ENCODE measurements around the gene PGGHG.
"Not testable (repeated sequence)": the region's sequence is repeated elsewhere in the genome, so short reads cannot be mapped to it uniquely, and the experiment has no call there.

Gene PGGHG

DNA sequence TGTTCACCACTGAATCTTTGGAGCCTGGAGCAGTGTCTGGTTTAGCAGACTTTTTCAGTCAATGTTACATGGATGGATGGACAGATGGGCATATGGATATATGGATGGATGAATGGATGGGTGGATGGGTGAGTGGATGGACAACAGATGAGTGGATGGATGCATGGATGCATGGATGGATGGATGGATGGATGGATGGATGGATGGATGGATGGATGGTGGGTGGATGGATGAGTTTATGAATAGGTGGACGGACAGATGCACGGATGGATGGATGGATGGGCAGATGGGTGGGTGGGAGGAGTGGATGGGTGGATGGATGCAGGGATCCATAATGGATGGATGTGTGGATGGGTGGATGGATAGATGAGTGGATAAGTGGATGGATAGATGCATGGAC, 33.1 kb upstream of the PGGHG start:
- Mint-ChIP-seq H3K9me3 (no peaks in the 10 kb centered on the region), H3K27ac (ENCODE audit: low read depth) (peak overlapping the region; percentile 21), H3K4me1 (peaks cover 8% of the 10 kb centered on the region), H3K4me3 (no peak overlapping the region), H3K36me3 (ENCODE audit: insufficient read depth) (peaks cover 22% of the 10 kb centered on the region), H3K27me3 (no peaks in the 10 kb centered on the region)
- ATAC-seq (replicated peaks; ENCODE audit: extremely low read depth, poor library complexity, severe bottlenecking) = no peak
- no peak for DNase-seq (ENCODE audit: low spot score in 2 of 2)

DNA sequence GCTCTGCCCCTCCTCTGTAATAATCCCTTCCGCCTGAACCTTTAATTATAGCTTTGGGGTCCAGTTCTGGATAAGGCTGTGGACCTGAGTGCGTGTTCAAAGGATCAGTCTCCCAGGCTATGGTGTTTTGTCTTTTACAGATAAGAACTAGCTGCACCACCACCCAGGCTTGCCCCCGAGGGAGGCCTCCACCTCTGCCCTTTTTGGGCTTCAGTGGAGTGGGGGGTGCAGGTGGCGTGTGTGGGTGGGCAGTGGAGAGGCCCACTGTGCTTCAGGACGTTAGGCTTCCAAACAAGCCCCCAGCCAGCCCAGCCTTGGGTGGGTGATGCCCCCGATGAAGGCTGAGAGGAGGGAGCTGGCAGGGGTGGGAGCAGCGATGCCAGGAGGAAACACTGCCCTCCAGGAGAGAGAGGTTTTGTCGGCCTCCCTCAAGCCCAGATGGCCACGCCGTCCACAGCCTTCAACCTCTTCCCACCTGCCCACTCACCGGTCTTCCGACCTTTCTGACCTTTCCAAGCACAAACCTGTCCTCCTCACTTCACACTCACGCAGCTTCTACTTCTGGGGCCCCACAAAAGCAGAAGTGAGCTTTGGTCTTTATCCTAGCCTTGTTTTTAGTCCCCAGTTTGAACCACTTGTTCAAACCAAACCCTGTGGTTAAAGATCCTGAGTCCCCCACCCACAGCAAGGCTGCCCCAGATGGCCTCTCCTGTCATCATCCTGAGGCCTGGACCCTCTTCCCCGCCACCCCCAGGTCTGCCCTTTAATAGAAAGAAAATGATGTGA, 31.8 kb upstream of the PGGHG start:
- no peaks in the 10 kb centered on the region for H3K9me3 Mint-ChIP-seq
- ATAC-seq (replicated peaks; ENCODE audit: extremely low read depth, poor library complexity, severe bottlenecking) (no peak), DNase-seq (ENCODE audit: low spot score in 2 of 2) (no peak)
- no peaks in the 10 kb centered on the region for H3K27me3 Mint-ChIP-seq
- peaks cover 11% of the 10 kb centered on the region for H3K36me3 Mint-ChIP-seq (ENCODE audit: insufficient read depth)
- H3K4me1 Mint-ChIP-seq = peaks cover 5% of the 10 kb centered on the region
- H3K4me3 Mint-ChIP-seq = no peak overlapping the region
- peak overlapping the region; percentile 57 for H3K27ac Mint-ChIP-seq (ENCODE audit: low read depth)

DNA sequence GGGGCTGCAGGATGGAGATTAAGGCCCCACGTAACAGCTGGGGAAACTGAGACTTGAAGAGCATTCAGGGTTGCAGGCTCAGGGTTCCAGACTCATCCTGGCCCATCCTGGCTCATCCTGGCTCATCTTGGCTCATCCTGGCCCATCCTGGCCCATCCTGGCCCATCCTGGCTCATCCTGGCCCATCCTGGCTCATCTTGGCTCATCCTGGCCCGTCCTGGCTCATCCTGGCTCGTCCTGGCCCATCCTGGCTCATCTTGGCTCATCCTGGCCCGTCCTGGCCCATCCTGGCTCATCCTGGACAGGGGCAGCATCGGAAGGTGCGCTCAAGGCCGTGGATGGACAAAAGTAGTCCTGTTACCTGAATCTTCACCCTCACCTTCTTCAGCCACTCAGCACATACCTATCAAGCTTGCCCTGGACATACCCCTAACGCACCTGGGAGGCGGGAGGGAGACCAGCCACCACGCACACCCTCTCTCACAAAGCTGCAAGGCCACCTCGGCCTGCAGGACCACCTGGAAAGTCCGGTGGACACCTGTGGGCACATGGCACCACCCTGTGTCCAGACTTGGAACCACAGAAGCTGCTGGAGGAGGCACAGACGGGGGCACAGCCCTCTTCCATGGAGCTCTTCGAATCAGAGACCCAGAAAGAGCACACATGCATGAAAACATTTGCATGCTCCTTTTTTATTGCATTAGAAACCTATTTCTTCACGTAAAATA, 31.0 kb upstream of the PGGHG start:
- Mint-ChIP-seq H3K27ac (ENCODE audit: low read depth) (peak overlapping the region; percentile 57), H3K27me3 (no peaks in the 10 kb centered on the region), H3K36me3 (ENCODE audit: insufficient read depth) (peaks cover 3% of the 10 kb centered on the region), H3K9me3 (no peaks in the 10 kb centered on the region), H3K4me1 (peaks cover 5% of the 10 kb centered on the region), H3K4me3 (no peak overlapping the region)
- ATAC-seq (replicated peaks; ENCODE audit: extremely low read depth, poor library complexity, severe bottlenecking) (no peak), DNase-seq (ENCODE audit: low spot score in 2 of 2) (no peak)

DNA sequence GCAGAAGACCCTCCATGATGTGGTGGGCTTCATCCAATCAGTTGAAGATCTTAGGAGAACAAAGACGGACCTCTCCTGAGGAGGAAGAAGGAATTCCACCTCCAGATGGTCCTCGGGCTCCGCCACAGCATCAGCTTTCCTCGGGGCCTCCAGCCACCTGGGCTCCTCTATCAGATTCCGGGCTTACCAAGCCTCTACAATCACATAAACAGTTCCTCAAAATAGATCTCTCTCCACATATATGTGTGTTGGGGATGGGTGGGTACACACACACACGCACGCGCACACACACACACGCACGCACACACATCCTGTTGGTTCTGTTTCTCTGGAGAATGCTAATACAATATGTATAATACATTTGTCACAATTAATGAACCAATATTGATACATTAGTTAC, 29.5 kb upstream of the PGGHG start:
- DNase-seq (ENCODE audit: low spot score in 2 of 2) = no peak

GRCh38 chr11:261624-262023, 27.3 kb upstream of the PGGHG start:
- no peaks in the 10 kb centered on the region for H3K9me3 Mint-ChIP-seq
- ATAC-seq (replicated peaks; ENCODE audit: extremely low read depth, poor library complexity, severe bottlenecking) (no peak), DNase-seq (ENCODE audit: low spot score in 2 of 2) (no peak)
- H3K27ac Mint-ChIP-seq (ENCODE audit: low read depth) = no peak overlapping the region
- no peak overlapping the region for H3K4me3 Mint-ChIP-seq
- no peaks in the 10 kb centered on the region for H3K36me3 Mint-ChIP-seq (ENCODE audit: insufficient read depth)
- no peaks in the 10 kb centered on the region for H3K27me3 Mint-ChIP-seq
- H3K4me1 Mint-ChIP-seq = peaks cover 5% of the 10 kb centered on the region

More for the DNA sequence above, 29.5 kb upstream of the PGGHG start:
- Mint-ChIP-seq H3K27me3 (no peaks in the 10 kb centered on the region), H3K4me3 (no peak overlapping the region), H3K36me3 (ENCODE audit: insufficient read depth) (peaks cover under 1% of the 10 kb centered on the region), H3K27ac (ENCODE audit: low read depth) (no peak overlapping the region), H3K9me3 (no peaks in the 10 kb centered on the region), H3K4me1 (peaks cover 5% of the 10 kb centered on the region)
- no peak for ATAC-seq (replicated peaks; ENCODE audit: extremely low read depth, poor library complexity, severe bottlenecking)

DNA sequence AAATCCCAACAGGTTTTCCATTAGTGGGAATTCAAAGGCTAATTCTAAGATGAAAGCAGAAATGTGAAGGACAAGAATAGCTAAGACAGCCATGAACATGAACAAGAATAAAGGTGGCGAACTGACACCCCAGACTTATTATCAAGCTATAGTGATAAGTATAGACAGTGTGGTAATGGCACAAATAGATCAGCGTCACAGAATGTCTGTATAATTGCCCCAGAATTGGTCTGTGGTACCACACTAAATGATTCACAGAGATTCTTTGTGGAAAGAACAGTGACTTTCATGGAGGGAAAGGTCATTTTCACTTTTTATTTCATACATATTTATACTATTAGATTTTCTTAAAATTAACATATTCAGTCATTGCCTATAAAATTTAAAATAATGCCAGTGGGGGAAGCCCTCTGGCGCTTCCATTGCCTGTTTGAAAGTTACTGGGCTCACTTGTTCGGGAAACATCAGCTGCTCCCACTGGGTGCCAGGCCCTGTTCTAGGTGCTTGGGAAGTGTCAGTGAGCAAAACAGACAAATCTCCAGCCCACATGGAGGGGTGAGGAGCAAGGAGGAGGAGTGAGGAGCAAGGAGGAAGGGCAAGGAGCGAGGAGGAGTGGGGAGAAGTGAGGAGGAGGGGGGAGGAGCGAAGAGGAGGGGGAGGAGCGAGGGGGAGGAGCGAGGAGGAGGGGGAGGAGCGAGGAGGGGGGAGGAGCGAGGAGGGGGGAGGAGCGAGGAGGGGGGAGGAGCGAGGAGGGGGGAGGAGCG, 22.1 kb upstream of the PGGHG start:
- peak overlapping the region; percentile 93 for H3K4me3 Mint-ChIP-seq
- peaks cover 13% of the 10 kb centered on the region for H3K36me3 Mint-ChIP-seq (ENCODE audit: insufficient read depth)
- DNase-seq (ENCODE audit: low spot score in 2 of 2) (no peak), ATAC-seq (replicated peaks; ENCODE audit: extremely low read depth, poor library complexity, severe bottlenecking) (no peak)
- peak overlapping the region; percentile 95 for H3K27ac Mint-ChIP-seq (ENCODE audit: low read depth)
- no peaks in the 10 kb centered on the region for H3K9me3 Mint-ChIP-seq
- peaks cover 29% of the 10 kb centered on the region for H3K4me1 Mint-ChIP-seq
- H3K27me3 Mint-ChIP-seq = no peaks in the 10 kb centered on the region

- Mint-ChIP-seq H3K36me3 (ENCODE audit: insufficient read depth) (peaks cover 13% of the 10 kb centered on the region), H3K4me3 (peak overlapping the region; percentile 93), H3K9me3 (no peaks in the 10 kb centered on the region), H3K4me1 (peaks cover 29% of the 10 kb centered on the region), H3K27me3 (no peaks in the 10 kb centered on the region), H3K27ac (ENCODE audit: low read depth) (peak overlapping the region; percentile 95)
- ATAC-seq (replicated peaks; ENCODE audit: extremely low read depth, poor library complexity, severe bottlenecking) (peak; percentile 24), DNase-seq (ENCODE audit: low spot score in 2 of 2) (no peak)
Measured at GRCh38 chr11:267491-267994, 21.4 kb upstream of the PGGHG start.

GRCh38 chr11:268716-269145, 20.2 kb upstream of the PGGHG start:
- H3K9me3 Mint-ChIP-seq, H3K27me3 Mint-ChIP-seq: not testable (repeated sequence)
- DNase-seq (ENCODE audit: low spot score in 2 of 2) = peak; percentile 47 to 64
- Mint-ChIP-seq H3K36me3 (ENCODE audit: insufficient read depth) (peaks cover 13% of the 10 kb centered on the region), H3K27ac (ENCODE audit: low read depth) (peak overlapping the region; percentile 95), H3K4me1 (peaks cover 29% of the 10 kb centered on the region), H3K4me3 (peak overlapping the region; percentile 93)
- peak; percentile 60 for ATAC-seq (replicated peaks; ENCODE audit: extremely low read depth, poor library complexity, severe bottlenecking)

- peak; percentile 46 to 69 for DNase-seq (ENCODE audit: low spot score in 2 of 2)
- peaks cover 29% of the 10 kb centered on the region for H3K4me1 Mint-ChIP-seq
Measured at GRCh38 chr11:269146-269890, 19.6 kb upstream of the PGGHG start.

DNA sequence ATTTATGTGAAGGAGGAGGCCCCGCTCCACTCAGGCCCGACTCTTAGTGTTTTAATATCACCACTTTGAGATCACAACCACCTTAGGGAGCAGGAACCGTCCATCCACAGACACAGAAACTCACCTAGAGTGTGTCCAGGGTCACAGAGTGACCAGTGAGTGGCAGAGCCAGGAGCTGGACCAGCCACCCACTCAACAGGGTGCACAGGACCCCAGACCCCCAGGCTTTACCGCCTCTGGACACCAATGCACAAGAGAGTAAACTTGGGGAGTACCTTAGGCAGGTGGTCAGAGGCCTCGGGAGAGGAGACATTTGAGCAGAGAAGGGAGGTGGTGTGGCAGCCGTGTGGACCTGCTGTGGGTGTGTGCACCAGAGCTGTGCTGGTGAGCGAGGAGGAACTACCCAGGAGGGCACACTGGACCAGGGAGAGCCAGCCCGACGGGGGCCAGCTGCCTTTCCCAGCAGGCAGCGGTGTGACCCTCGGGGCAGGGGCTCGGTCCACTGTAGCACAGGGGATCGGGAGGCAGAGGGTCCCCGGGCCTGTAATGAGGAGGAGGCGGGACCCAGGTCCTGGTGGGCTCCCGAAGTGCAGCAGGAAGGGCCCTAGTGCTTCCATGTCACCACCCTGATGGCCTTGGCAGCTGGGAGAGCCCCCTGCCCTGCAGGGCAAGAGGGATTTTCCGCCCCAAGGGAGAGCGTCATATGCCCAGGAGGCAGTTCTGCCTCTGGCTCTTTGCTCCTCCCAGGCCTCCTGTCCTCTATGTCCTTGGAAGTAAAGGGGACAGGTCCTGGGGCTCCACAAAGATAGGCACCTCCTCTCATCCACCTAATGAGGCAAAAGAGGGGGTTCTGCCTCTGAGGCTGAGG, 18.2 kb upstream of the PGGHG start:
- Mint-ChIP-seq H3K4me1 (peaks cover 29% of the 10 kb centered on the region), H3K9me3 (no peaks in the 10 kb centered on the region), H3K4me3 (no peak overlapping the region), H3K36me3 (ENCODE audit: insufficient read depth) (peaks cover 13% of the 10 kb centered on the region), H3K27me3 (no peaks in the 10 kb centered on the region), H3K27ac (ENCODE audit: low read depth) (peak overlapping the region; percentile 95)
- ATAC-seq (replicated peaks; ENCODE audit: extremely low read depth, poor library complexity, severe bottlenecking) = no peak
- no peak for DNase-seq (ENCODE audit: low spot score in 2 of 2)

More at GRCh38 chr11:269146-269890, 19.6 kb upstream of the PGGHG start:
- Mint-ChIP-seq H3K9me3 (no peaks in the 10 kb centered on the region), H3K36me3 (ENCODE audit: insufficient read depth) (peaks cover 13% of the 10 kb centered on the region), H3K27ac (ENCODE audit: low read depth) (peak overlapping the region; percentile 95), H3K4me3 (peak overlapping the region; percentile 93), H3K27me3 (no peaks in the 10 kb centered on the region)
- peak; percentile 69 for ATAC-seq (replicated peaks; ENCODE audit: extremely low read depth, poor library complexity, severe bottlenecking)

- Mint-ChIP-seq H3K9me3 (no peaks in the 10 kb centered on the region), H3K36me3 (ENCODE audit: insufficient read depth) (peaks cover 13% of the 10 kb centered on the region), H3K4me1 (peaks cover 29% of the 10 kb centered on the region), H3K4me3 (no peak overlapping the region), H3K27ac (ENCODE audit: low read depth) (no peak overlapping the region), H3K27me3 (no peaks in the 10 kb centered on the region)
- DNase-seq (ENCODE audit: low spot score in 2 of 2) (no peak), ATAC-seq (replicated peaks; ENCODE audit: extremely low read depth, poor library complexity, severe bottlenecking) (no peak)
Measured at GRCh38 chr11:271319-271715, 17.6 kb upstream of the PGGHG start.
